Activated CD8-positive, alpha-beta T cell treated with anti-CD3 and anti-CD28 coated beads for 36 hours (primary cell): Measurements from ENCODE around the gene SLC40A1. TPM values are rescaled to one million over a fixed set of nuclear protein-coding genes. Genes with fewer than 3 reads are reported as not detected.

Source experiments
- ATAC-seq: fragments of 200-7000 bp; cut with Tn5 transposase; one replicate; pipeline ENCODE4 v1.10.0; 2021; ENCODE audit warnings: mild to moderate bottlenecking, moderate library complexity
- CTCF ChIA-PET: fragments of 350-600 bp; sonication (Branson Sonifier 250); formaldehyde crosslinking; loops from one replicate; lab custom pipeline; 2021; ENCODE audit warnings: antibody characterized with exemption; lab: Charles Lee
- POLR2A ChIA-PET: fragments of 350-600 bp; sonication (Branson Sonifier 250); formaldehyde crosslinking; loops from one replicate; lab custom pipeline; 2021; ENCODE audit warnings: antibody characterized with exemption; lab: Charles Lee
- DNase-seq: peaks from one replicate; pipeline ENCODE4 v3.0.0-alpha.2; 2020
- H3K27ac Mint-ChIP-seq: one replicate; pipeline ENCODE4 v1.8.0; 2021; ENCODE audit warnings: mild to moderate bottlenecking, mixed read lengths
- H3K27me3 Mint-ChIP-seq: one replicate; pipeline ENCODE4 v1.8.0; 2021; ENCODE audit warnings: mixed read lengths
- H3K36me3 Mint-ChIP-seq: one replicate; pipeline ENCODE4 v1.8.0; 2021; ENCODE audit warnings: low read depth, mixed read lengths
- H3K4me1 Mint-ChIP-seq: one replicate; pipeline ENCODE4 v1.8.0; 2021; ENCODE audit warnings: low read depth, mixed read lengths
- H3K4me3 Mint-ChIP-seq: one replicate; pipeline ENCODE4 v1.8.0; 2021; ENCODE audit warnings: mild to moderate bottlenecking, moderate library complexity, mixed read lengths
- H3K9me3 Mint-ChIP-seq: one replicate; pipeline ENCODE4 v1.8.0; 2021; ENCODE audit warnings: mixed read lengths
- CTCF ChIP-seq: fragments of 200-600 bp; IDR thresholded peaks from one replicate; pipeline ENCODE4 v1.8.0; 2022; ENCODE audit warnings: antibody characterized with exemption, mild to moderate bottlenecking
- intact Hi-C: fragments of 100-400 bp; cut with micrococcal nuclease; formaldehyde crosslinking; loops from one replicate; pipeline ENCODE4 v1.10.0; 2022
- total RNA-seq, 2 experiments: library from RNA; stranded (reverse); gene quantifications; one replicate each; pipeline ENCODE4 v1.2.3, GENCODE V29; 2021

The SLC40A1 gene
- total RNA-seq, 2 experiments from 2014 or later: 1.2 to 1.5 TPM

- ATAC-seq: no peak
- intact Hi-C loops: no loop called here
- Mint-ChIP-seq H3K4me3 (no peak overlapping the region), H3K27me3 (peaks cover 25% of the 10 kb centered on the region), H3K36me3 (no peaks in the 10 kb centered on the region), H3K9me3 (no peaks in the 10 kb centered on the region), H3K4me1 (peaks cover 24% of the 10 kb centered on the region), H3K27ac (no peak overlapping the region)
- CTCF ChIA-PET: no interaction called here
- DNase-seq: no peak
- TF ChIP-seq CTCF: no peak
- POLR2A ChIA-PET: no interaction called here
Observed at GRCh38 chr2:189583227-189584198, 2.9 kb upstream of the SLC40A1 start.

GRCh38 chr2:189582809-189583192, 2.2 kb upstream of the SLC40A1 start:
- POLR2A ChIA-PET: no interaction called here
- intact Hi-C loops: no loop called here
- H3K4me3 Mint-ChIP-seq: no peak overlapping the region
- no peak for TF ChIP-seq CTCF
- no peak for ATAC-seq
- no peaks in the 10 kb centered on the region for H3K36me3 Mint-ChIP-seq
- peaks cover 25% of the 10 kb centered on the region for H3K27me3 Mint-ChIP-seq
- H3K27ac Mint-ChIP-seq: no peak overlapping the region
- CTCF ChIA-PET: no interaction called here
- DNase-seq: no peak
- no peaks in the 10 kb centered on the region for H3K9me3 Mint-ChIP-seq
- peaks cover 25% of the 10 kb centered on the region for H3K4me1 Mint-ChIP-seq

- Mint-ChIP-seq H3K4me3 (peak overlapping the region; percentile 74), H3K4me1 (peaks cover 25% of the 10 kb centered on the region), H3K27ac (no peak overlapping the region), H3K36me3 (no peaks in the 10 kb centered on the region), H3K9me3 (no peaks in the 10 kb centered on the region), H3K27me3 (peaks cover 25% of the 10 kb centered on the region)
- TF ChIP-seq CTCF: no peak
- intact Hi-C loops: no loop called here
- ChIA-PET CTCF (no interaction called here), POLR2A (no interaction called here)
- ATAC-seq (no peak), DNase-seq (no peak)
Observed at GRCh38 chr2:189582140-189582808, 1.7 kb upstream of the SLC40A1 start.

GRCh38 chr2:189581354-189582139, 961 bp upstream of the SLC40A1 start:
- Mint-ChIP-seq H3K9me3 (no peaks in the 10 kb centered on the region), H3K4me1 (peaks cover 25% of the 10 kb centered on the region), H3K27me3 (peaks cover 25% of the 10 kb centered on the region), H3K27ac (no peak overlapping the region), H3K4me3 (peak overlapping the region; percentile 74), H3K36me3 (no peaks in the 10 kb centered on the region)
- no peak for TF ChIP-seq CTCF
- no peak for ATAC-seq
- POLR2A ChIA-PET: interaction anchor here (0.9 kb wide), 1 partner anchor 113 kb away, joined by 3 read pairs; no protein-coding TSS in a partner anchor
- intact Hi-C loops: no loop called here
- peak; percentile 12 for DNase-seq
- CTCF ChIA-PET: interaction anchor here (0.8 to 1.5 kb wide), 3 partner anchors 7 to 51 kb away, joined by 3 to 4 read pairs (median 3); no protein-coding TSS in a partner anchor
